Measurements from ENCODE around the gene STOX2.

The STOX2 gene

DNA sequence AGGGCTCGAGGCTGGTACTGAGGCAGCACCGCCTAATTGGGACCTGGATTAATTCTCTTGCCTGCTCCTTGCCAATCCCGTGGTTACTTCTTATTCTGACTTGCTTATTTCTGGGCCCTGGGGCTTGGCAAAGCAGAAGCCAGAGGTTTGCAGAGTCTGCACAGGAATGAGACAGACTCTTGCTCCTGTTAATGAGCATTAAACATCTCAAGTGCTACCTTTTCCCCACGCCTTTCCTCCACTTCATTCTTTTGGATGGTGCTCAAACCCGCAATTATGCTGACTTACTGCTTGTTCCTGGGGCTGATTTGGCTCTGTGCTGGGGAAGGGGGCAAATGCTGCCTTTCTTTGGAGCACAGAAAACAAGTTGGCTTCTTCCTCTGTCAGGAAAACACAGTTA is 16.5 kb upstream of the STOX2 start:
- no peak for TF ChIP-seq CTCF (IDR thresholded peaks at IDR 0.05; ENCODE audit: control insufficient read depth, extremely low read depth, insufficient read depth)
- no peak overlapping the region for H3K4me3 ChIP-seq (ENCODE audit: low read depth, low read length)
- no peak for DNase-seq (ENCODE audit: low read depth)

DNA sequence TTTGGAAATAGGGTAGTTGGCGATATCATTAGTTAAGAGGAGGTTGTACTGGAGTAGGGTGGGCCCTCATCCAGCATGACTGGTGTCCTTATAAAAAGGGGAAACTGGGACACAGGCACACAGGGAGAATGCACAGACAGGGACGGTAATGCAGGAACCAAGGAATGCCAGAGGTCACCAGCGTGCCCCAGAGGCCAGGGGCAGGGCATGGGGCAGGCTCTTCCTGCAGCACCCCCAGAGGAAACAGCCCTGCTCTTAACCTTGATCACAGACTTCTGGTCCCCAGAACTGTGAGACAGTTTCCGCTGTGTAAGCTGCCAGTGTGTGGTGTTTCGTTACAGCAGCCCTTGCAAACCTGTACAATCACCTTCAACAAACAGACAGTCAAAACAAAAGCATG is 15.9 kb upstream of the STOX2 start:
- DNase-seq (ENCODE audit: low read depth): no peak

DNA sequence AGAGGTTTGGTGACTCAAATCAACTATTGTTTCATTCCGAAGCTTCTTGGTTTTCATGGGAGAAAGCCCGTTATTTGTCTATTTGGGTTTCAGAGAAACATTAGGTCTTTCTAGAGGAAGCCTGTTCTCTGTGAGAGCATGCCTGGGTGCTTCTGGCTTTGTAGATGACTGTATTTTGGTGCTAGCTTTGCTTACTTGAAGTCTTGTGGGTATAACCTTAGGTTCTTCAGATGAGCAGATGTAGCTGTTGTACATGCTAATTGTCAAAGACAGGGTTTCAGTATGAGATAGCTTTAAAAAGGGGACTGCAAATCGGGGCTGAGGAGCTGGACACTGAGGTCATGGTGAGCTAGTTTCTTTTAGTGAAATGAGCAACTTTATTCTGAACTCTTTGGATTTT is 7.9 kb upstream of the STOX2 start:
- no peak overlapping the region for H3K4me3 ChIP-seq (ENCODE audit: low read depth, low read length)
- TF ChIP-seq CTCF (IDR thresholded peaks at IDR 0.05; ENCODE audit: control insufficient read depth, extremely low read depth, insufficient read depth): no peak
- DNase-seq (ENCODE audit: low read depth): no peak

More for the DNA sequence above, 15.9 kb upstream of the STOX2 start:
- H3K4me3 ChIP-seq (ENCODE audit: low read depth, low read length): no peak overlapping the region
- TF ChIP-seq CTCF (IDR thresholded peaks at IDR 0.05; ENCODE audit: control insufficient read depth, extremely low read depth, insufficient read depth): no peak

DNA sequence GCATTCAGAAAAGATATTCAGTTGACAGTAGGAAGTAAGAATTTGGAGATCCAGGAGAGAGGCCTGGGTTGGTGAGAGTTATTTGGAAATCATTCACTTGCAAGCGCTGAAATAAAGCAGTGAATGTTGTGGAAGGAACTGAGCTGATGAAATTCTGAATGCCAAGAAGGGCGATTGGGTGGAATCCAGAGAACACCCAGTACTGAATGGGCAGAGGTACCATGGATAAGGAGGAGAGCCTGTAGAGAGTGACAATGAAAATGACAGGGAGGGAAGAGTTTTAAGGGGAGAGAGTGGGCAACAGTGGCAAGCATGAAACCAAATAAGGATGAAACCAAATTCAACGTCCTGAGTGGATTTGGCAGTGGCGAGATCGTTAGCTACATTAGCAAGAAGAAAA is 6.7 kb upstream of the STOX2 start:
- no peak for DNase-seq (ENCODE audit: low read depth)
- TF ChIP-seq CTCF (IDR thresholded peaks at IDR 0.05; ENCODE audit: control insufficient read depth, extremely low read depth, insufficient read depth): no peak
- no peak overlapping the region for H3K4me3 ChIP-seq (ENCODE audit: low read depth, low read length)

DNA sequence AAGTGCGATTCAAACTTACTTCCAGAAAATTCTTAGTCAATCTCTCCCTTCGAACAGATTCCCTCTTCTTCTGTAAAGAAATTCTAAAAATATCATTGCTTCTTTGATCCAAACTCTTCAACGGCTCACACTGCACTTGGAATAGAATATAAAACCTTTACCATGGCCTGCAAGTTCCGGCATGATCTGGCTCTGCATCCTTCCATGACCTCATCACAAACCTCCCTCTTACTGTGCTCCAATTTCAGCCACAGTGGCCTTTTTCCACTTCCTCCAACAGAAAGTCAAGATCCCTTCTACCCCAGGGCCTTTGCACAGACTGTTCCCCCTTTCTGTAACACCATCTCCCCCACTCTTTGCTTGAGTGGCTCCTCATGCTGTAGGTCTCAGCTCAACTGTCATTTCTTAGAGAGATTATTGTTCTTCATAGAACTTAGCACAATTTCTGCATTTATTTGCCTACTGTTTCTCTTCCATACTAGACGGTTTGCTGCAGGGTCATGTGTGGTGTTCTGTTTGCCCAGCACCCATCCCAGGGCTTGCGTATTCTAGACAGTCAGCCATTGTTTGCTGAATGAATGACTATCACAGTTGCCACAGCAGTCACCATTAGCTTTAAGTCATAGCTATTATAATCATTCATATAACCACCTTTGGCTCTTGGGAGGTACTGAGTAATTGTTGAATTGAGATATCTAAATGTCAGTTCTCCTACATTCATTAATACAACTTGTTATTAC is 1.9 kb upstream of the STOX2 start:
- no peak overlapping the region for H3K4me3 ChIP-seq (ENCODE audit: low read depth, low read length)
- TF ChIP-seq CTCF (IDR thresholded peaks at IDR 0.05; ENCODE audit: control insufficient read depth, extremely low read depth, insufficient read depth): no peak
- DNase-seq (ENCODE audit: low read depth): no peak

- H3K4me3 ChIP-seq (ENCODE audit: low read depth, low read length): peak overlapping the region; percentile 47
- no peak for DNase-seq (ENCODE audit: low read depth)
- no peak for TF ChIP-seq CTCF (IDR thresholded peaks at IDR 0.05; ENCODE audit: control insufficient read depth, extremely low read depth, insufficient read depth)
These were observed 734 bp downstream of the STOX2 start for GRCh38 chr4:183905593-183906488.
